Esophagus muscularis mucosa (tissue), 4 donors: ENCODE data around the gene TSC1.

ENCODE experiments used
- EP300 ChIP-seq: sonication (generic); formaldehyde crosslinking; IDR thresholded peaks from one replicate; pipeline ENCODE4 v1.6.1; 2017; ENCODE audit warnings: antibody characterized with exemption
- POLR2A ChIP-seq: fragments of 450-650 bp; IDR thresholded peaks from one replicate; pipeline ENCODE4 v1.6.1; 2017; ENCODE audit warnings: antibody characterized with exemption, moderate library complexity, mild to moderate bottlenecking, low read depth
- POLR2AphosphoS5 ChIP-seq, 2 donors: sonication (generic); formaldehyde crosslinking; IDR thresholded peaks; one replicate each; pipeline ENCODE4 v1.6.1; 2017; ENCODE audit warnings: antibody characterized with exemption in 2 of 2
- TF ChIP-seq, protein P1 (sequence below), 3 experiments: fragments of 200-600 bp in 2 of 3; fragments of 450-650 bp in 1 of 3; sonication (generic) in 2 of 3; IDR thresholded peaks; one replicate each; pipeline ENCODE4 v1.5.1; 2017 to 2019; ENCODE audit warnings: antibody characterized with exemption in 3 of 3, mild to moderate bottlenecking in 2 of 3, moderate library complexity in 1 of 3

DNA sequence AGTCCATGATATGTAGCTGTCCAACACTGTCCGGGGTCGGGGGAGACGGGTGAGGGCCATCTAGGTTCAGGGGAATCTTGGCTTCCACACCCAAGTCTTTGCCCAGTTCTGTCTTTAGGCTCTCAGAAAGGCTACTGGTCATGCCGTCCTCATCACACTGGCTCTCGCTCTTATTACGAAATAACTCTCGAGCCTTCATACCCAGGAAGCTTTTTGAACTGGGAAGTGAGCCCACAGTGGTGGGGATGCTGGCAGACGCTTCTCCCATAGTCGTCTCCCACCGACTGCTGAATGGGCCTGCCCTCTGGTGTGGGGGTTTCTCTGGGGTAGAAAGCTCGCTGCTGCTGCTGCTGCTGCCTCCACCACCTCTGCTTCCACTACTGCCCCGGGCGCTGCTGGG lies 48.2 kb downstream of the TSC1 start:
- TF ChIP-seq, protein P1, sequence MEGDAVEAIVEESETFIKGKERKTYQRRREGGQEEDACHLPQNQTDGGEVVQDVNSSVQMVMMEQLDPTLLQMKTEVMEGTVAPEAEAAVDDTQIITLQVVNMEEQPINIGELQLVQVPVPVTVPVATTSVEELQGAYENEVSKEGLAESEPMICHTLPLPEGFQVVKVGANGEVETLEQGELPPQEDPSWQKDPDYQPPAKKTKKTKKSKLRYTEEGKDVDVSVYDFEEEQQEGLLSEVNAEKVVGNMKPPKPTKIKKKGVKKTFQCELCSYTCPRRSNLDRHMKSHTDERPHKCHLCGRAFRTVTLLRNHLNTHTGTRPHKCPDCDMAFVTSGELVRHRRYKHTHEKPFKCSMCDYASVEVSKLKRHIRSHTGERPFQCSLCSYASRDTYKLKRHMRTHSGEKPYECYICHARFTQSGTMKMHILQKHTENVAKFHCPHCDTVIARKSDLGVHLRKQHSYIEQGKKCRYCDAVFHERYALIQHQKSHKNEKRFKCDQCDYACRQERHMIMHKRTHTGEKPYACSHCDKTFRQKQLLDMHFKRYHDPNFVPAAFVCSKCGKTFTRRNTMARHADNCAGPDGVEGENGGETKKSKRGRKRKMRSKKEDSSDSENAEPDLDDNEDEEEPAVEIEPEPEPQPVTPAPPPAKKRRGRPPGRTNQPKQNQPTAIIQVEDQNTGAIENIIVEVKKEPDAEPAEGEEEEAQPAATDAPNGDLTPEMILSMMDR (IDR thresholded peaks at IDR 0.05), result no peak
- TF ChIP-seq POLR2A (no peak), EP300 (no peak), POLR2AphosphoS5 (IDR thresholded peaks at IDR 0.05) (no peak)
